Epidermal melanocyte (primary cell): Measurements from ENCODE around the gene TPRG1L.

Experiments used
- DNase-seq: peaks from one replicate; pipeline ENCODE4 v3.0.0; 2011; ENCODE audit warnings: low spot score; ENCODE audit not compliant: insufficient read length

Gene TPRG1L

DNA sequence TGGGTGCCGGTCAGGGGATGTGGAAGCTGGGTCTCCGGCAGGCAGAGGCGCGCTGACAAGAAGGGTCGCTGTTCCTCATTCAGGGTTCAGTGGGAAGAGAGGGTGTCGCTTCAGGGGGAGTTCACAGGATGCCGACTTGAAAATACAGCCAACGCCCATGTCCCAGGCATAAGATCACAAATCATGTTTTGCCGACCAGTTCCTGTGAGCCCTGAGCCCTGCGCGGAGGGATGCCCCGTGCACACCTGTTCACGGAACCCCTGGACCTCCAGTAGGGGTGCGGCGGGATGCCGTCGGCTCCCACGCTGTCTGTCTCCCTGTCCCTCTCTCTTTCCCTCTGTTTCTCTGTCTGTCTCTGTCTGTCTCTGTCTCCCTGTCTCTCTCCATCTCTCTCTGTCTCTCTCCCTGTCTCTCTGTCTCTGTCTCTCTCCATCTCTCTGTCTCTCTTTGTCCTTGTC lies 54.3 kb downstream of the TPRG1L start:
- DNase-seq = no peak
